ENCODE measurements around the gene MATN1.

MATN1 gene

GRCh38 chr1:30758121-30758688 lies 34.8 kb upstream of the MATN1 start:
- Histone ChIP-seq H4K20me1 (ENCODE audit: insufficient read depth) (no peaks in the 10 kb centered on the region), H3K4me3 (IDR thresholded peaks at IDR 0.05; ENCODE audit: insufficient read depth, low read depth, low read length) (no peak overlapping the region), H3K27ac (peak overlapping the region; percentile 46; the same call in 1 of the 2 replicates), H3K79me2 (ENCODE audit: insufficient read depth, low read depth) (peaks cover 25% of the 10 kb centered on the region; the same call in 1 of the 2 replicates), H3K36me3 (ENCODE audit: insufficient read depth) (no peaks in the 10 kb centered on the region), H3K4me1 (ENCODE audit: low read depth, poor library complexity, severe bottlenecking) (peaks cover 55% of the 10 kb centered on the region), H3K9ac (peak overlapping the region; percentile 65), H2AFZ (ENCODE audit: low read depth) (peak overlapping the region; percentile 79; the same call in 1 of the 2 replicates), H3K27me3 (ENCODE audit: insufficient read depth, low read depth) (no peaks in the 10 kb centered on the region; the same call in 1 of the 2 replicates), H3K4me2 (peak overlapping the region; percentile 43; the same call in 1 of the 2 replicates)
- TF ChIP-seq CTCF (conservative IDR thresholded peaks at IDR 0.05; ENCODE audit: low read depth, low read length) = no peak

GRCh38 chr1:30757352-30758120 lies 34.2 kb upstream of the MATN1 start, which contains the start of gene LAPTM5:
Gene LAPTM5, minus strand, starts transcription at chr1:30757774. Its CDS starts 29 bp downstream, at chr1:30757745.
- H3K27me3 ChIP-seq (ENCODE audit: insufficient read depth, low read depth) = no peaks in the 10 kb centered on the region; the same call in 1 of the 2 replicates
- H3K4me3 ChIP-seq (IDR thresholded peaks at IDR 0.05; ENCODE audit: insufficient read depth, low read depth, low read length) = no peak within 1 kb of the TSS
- H3K36me3 ChIP-seq (ENCODE audit: insufficient read depth) = no peaks in the 10 kb centered on the region
- peaks cover 25% of the 10 kb centered on the region; the same call in 1 of the 2 replicates for H3K79me2 ChIP-seq (ENCODE audit: insufficient read depth, low read depth)
- TF ChIP-seq CTCF (conservative IDR thresholded peaks at IDR 0.05; ENCODE audit: low read depth, low read length) = no peak
- peak within 1 kb of the TSS; percentile 43 for H3K4me2 ChIP-seq
- peak within 1 kb of the TSS; percentile 79 for H2AFZ ChIP-seq (ENCODE audit: low read depth)
- H3K9ac ChIP-seq = peak within 1 kb of the TSS; percentile 65
- no peaks in the 10 kb centered on the region for H4K20me1 ChIP-seq (ENCODE audit: insufficient read depth)
- H3K27ac ChIP-seq = peak within 1 kb of the TSS; percentile 46
- H3K4me1 ChIP-seq (ENCODE audit: low read depth, poor library complexity, severe bottlenecking) = peaks cover 48% of the 10 kb centered on the region

GRCh38 chr1:30756545-30757351 lies 33.4 kb upstream of the MATN1 start:
- peak overlapping the region; percentile 79; the same call in 1 of the 2 replicates for H2AFZ ChIP-seq (ENCODE audit: low read depth)
- H3K79me2 ChIP-seq (ENCODE audit: insufficient read depth, low read depth) = peaks cover 25% of the 10 kb centered on the region; the same call in 1 of the 2 replicates
- H4K20me1 ChIP-seq (ENCODE audit: insufficient read depth) = no peaks in the 10 kb centered on the region
- peaks cover 42% of the 10 kb centered on the region for H3K4me1 ChIP-seq (ENCODE audit: low read depth, poor library complexity, severe bottlenecking)
- TF ChIP-seq CTCF (conservative IDR thresholded peaks at IDR 0.05; ENCODE audit: low read depth, low read length) = no peak
- H3K27ac ChIP-seq = peak overlapping the region; percentile 46
- H3K9ac ChIP-seq = peak overlapping the region; percentile 65
- no peaks in the 10 kb centered on the region for H3K36me3 ChIP-seq (ENCODE audit: insufficient read depth)
- no peak overlapping the region for H3K4me3 ChIP-seq (IDR thresholded peaks at IDR 0.05; ENCODE audit: insufficient read depth, low read depth, low read length)
- no peaks in the 10 kb centered on the region; the same call in 1 of the 2 replicates for H3K27me3 ChIP-seq (ENCODE audit: insufficient read depth, low read depth)
- peak overlapping the region; percentile 43 for H3K4me2 ChIP-seq

GRCh38 chr1:30756206-30756544 lies 32.8 kb upstream of the MATN1 start:
- peak overlapping the region; percentile 43 for H3K4me2 ChIP-seq
- H3K4me3 ChIP-seq (IDR thresholded peaks at IDR 0.05; ENCODE audit: insufficient read depth, low read depth, low read length) = no peak overlapping the region
- no peaks in the 10 kb centered on the region for H4K20me1 ChIP-seq (ENCODE audit: insufficient read depth)
- no peak overlapping the region for H2AFZ ChIP-seq (ENCODE audit: low read depth)
- no peak overlapping the region for H3K9ac ChIP-seq
- no peaks in the 10 kb centered on the region for H3K36me3 ChIP-seq (ENCODE audit: insufficient read depth)
- peaks cover 25% of the 10 kb centered on the region; the same call in 1 of the 2 replicates for H3K79me2 ChIP-seq (ENCODE audit: insufficient read depth, low read depth)
- H3K27ac ChIP-seq = no peak overlapping the region
- peaks cover 48% of the 10 kb centered on the region for H3K4me1 ChIP-seq (ENCODE audit: low read depth, poor library complexity, severe bottlenecking)
- no peak for TF ChIP-seq CTCF (conservative IDR thresholded peaks at IDR 0.05; ENCODE audit: low read depth, low read length)
- H3K27me3 ChIP-seq (ENCODE audit: insufficient read depth, low read depth) = no peaks in the 10 kb centered on the region; the same call in 1 of the 2 replicates

All from KMS-11 (cell line).